ENCODE measurements around the gene DIS3L. TPM values are rescaled to one million over a fixed set of nuclear protein-coding genes. Genes with fewer than 3 reads are reported as not detected.
A peak's percentile ranks its signal among the peaks of the same experiment; 100 is the strongest.
"Not testable (repeated sequence)": the region's sequence is repeated elsewhere in the genome, so short reads cannot be mapped to it uniquely, and the experiment has no call there.

The DIS3L gene
- total RNA-seq, 1 donor from 2014 or later: 27.1 TPM

DNA sequence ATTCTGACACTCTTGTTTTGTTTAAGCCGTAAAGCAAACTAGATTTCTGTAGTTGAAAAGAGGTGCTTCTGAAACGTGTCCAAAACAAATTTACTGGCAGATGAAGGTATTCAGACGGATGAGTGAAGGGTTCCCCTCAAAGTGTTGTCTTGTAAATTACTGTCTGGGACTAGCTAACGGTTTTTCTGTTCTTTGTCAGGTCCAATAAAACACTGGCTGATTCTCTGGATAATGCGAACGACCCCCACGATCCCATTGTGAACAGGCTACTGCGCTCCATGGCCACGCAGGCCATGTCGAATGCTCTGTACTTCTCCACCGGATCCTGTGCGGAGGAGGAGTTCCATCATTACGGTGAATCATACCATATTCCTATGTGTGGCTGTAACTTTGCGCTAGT, 35.4 kb downstream of the DIS3L start:
- peaks cover 100% of the 10 kb centered on the region for H3K36me3 ChIP-seq
- intact Hi-C loops (cut with DNase I): no loop called here
- TF ChIP-seq, protein P1, sequence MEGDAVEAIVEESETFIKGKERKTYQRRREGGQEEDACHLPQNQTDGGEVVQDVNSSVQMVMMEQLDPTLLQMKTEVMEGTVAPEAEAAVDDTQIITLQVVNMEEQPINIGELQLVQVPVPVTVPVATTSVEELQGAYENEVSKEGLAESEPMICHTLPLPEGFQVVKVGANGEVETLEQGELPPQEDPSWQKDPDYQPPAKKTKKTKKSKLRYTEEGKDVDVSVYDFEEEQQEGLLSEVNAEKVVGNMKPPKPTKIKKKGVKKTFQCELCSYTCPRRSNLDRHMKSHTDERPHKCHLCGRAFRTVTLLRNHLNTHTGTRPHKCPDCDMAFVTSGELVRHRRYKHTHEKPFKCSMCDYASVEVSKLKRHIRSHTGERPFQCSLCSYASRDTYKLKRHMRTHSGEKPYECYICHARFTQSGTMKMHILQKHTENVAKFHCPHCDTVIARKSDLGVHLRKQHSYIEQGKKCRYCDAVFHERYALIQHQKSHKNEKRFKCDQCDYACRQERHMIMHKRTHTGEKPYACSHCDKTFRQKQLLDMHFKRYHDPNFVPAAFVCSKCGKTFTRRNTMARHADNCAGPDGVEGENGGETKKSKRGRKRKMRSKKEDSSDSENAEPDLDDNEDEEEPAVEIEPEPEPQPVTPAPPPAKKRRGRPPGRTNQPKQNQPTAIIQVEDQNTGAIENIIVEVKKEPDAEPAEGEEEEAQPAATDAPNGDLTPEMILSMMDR (IDR thresholded peaks at IDR 0.05): no peak

GRCh38 chr15:66348530-66348929, 55.2 kb downstream of the DIS3L start:
- DNase-seq; ATAC-seq; H3K9me3 ChIP-seq; H3K27me3 ChIP-seq; H3K4me1 ChIP-seq; intact Hi-C loops (cut with DNase I); H3K4me3 ChIP-seq; H3K27ac ChIP-seq: not testable (repeated sequence)
- peaks cover 11% of the 10 kb centered on the region for H3K36me3 ChIP-seq

More for the DNA sequence above, 35.4 kb downstream of the DIS3L start:
- no peaks in the 10 kb centered on the region for H3K27me3 ChIP-seq
- DNase-seq (no peak), ATAC-seq (no peak)
- no peaks in the 10 kb centered on the region for H3K9me3 ChIP-seq
- H3K4me1 ChIP-seq: no peaks in the 10 kb centered on the region
- H3K27ac ChIP-seq: no peak overlapping the region
- no peak overlapping the region for H3K4me3 ChIP-seq

- peak overlapping the region; percentile 75 for H3K27ac ChIP-seq
- ATAC-seq: no peak
- DNase-seq: no peak
- H3K36me3 ChIP-seq: peaks cover 11% of the 10 kb centered on the region
- no peaks in the 10 kb centered on the region for H3K9me3 ChIP-seq
- no peaks in the 10 kb centered on the region for H3K27me3 ChIP-seq
- intact Hi-C loops (cut with DNase I): no loop called here
- TF ChIP-seq, protein P1 (IDR thresholded peaks at IDR 0.05): no peak
- H3K4me3 ChIP-seq: peak overlapping the region; percentile 62
- H3K4me1 ChIP-seq: no peaks in the 10 kb centered on the region
Observed at GRCh38 chr15:66356077-66356358, 62.6 kb downstream of the DIS3L start.

DNA sequence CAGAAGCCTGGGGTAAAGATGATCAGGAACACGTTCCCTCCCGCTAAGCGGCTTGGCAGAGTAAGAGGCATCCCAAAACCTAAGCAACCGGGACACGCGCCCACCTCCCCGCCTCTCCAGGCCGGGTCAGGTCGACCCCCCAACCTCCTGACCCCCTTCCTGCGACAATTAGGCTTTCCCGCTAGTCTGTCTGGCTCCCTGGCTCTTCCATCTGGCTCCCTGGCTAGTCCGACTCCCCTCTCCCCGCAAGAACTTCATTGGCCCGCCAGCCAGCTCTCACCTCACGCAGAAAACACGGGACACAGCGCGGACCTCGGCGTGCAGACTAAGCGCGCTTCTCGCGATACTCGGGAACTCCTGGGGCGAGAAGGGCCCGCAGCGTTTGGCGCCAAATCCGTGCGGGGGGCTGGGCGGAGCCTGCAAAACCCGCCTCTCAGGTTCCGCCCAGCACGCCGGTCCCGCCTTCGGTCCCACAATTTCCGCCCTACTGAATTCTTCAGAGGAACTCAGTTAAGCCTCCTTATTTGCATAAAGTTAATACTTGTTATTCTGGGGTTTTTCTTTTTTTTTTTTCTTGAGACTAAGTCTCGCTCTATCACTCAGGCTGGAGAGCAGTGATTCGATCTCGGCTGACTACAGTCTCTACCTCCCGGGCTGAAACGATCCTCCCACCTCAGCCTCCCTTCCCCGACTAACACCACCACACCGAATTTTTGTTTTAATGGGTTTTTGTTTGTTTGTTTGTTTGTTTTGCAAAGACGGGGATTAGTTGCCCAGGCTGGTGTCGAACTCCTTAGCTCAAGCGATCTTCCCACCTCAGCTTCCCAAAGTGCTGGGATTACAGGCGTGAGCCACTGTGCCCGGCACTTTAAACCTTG, 63.2 kb downstream of the DIS3L start, which contains the start of gene TIPIN:
Gene TIPIN, minus strand, starts transcription at position 327 of the 878 bp plus-strand sequence. CDS start 3,738 bp downstream, outside the sequence.
- intact Hi-C loops (cut with DNase I): no loop called here
- Histone ChIP-seq H3K4me3 (peak within 1 kb of the TSS; percentile 62), H3K4me1 (no peaks in the 10 kb centered on the region), H3K27ac (peak within 1 kb of the TSS; percentile 75), H3K36me3 (peaks cover 8% of the 10 kb centered on the region), H3K27me3 (no peaks in the 10 kb centered on the region), H3K9me3 (no peaks in the 10 kb centered on the region)
- DNase-seq: peak; percentile 98
- TF ChIP-seq, protein P1 (IDR thresholded peaks at IDR 0.05): no peak
- ATAC-seq: peak; percentile 100

- Histone ChIP-seq H3K4me3 (no peak overlapping the region), H3K36me3 (no peaks in the 10 kb centered on the region), H3K27ac (no peak overlapping the region), H3K27me3 (no peaks in the 10 kb centered on the region), H3K4me1 (no peaks in the 10 kb centered on the region), H3K9me3 (no peaks in the 10 kb centered on the region)
- TF ChIP-seq, protein P1 (IDR thresholded peaks at IDR 0.05): no peak
- intact Hi-C loops (cut with DNase I): no loop called here
- no peak for ATAC-seq
- DNase-seq: no peak
Observed at GRCh38 chr15:66359740-66360139, 66.4 kb downstream of the DIS3L start.

DNA sequence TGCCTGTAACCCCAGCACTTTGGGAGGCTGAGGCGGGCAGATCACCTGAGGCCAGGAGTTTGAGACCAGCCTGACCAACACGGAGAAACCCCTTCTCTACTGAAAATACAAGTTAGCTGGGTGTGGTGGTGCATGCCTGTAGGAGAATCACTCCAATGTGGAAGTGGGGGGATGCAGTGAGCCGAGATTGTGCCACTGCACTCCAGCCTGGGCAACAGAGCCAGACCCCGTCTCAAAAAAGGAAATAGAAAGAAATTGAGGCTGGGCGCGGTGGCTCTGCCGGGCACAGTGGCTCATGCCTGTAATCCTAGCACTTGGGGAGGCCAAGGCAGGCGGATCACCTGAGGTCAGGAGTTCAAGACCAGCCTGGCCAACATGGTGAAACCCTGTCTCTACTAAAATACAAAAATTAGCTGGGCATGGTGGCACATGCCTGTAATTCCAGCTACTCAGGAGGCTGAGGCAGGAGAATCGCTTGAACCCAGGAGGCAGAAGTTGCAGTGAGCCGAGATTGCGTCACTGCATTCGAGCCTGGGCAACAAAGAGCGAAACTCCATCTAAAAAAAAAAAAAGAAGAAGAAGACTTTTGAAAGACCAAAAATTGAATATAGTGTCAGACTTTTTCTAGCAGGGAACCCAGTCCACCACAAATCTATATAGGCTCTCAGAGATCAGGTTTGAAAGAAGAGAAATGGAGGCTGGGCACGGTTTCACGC, 68.5 kb downstream of the DIS3L start:
- H3K27me3 ChIP-seq; H3K4me1 ChIP-seq; H3K4me3 ChIP-seq; ATAC-seq; intact Hi-C loops (cut with DNase I); H3K27ac ChIP-seq; H3K36me3 ChIP-seq; DNase-seq; H3K9me3 ChIP-seq: not testable (repeated sequence)
